Left kidney (tissue), 1 donor: ENCODE results near the gene BIK. TPM values are rescaled to one million over a fixed set of nuclear protein-coding genes. Genes with fewer than 3 reads are reported as not detected.

Experiments
- polyA plus RNA-seq: library from polyadenylated mRNA; unstranded; fragments of 120-200 nt; gene quantifications from one replicate; pipeline ENCODE4 v1.2.1, GENCODE V29; 2013; ENCODE audit not compliant: insufficient read length

Gene BIK
- polyA plus RNA-seq, 1 donor, result 0.78 TPM

Other genes with a start within 250 kb of the BIK start
- 65.3 TPM for gene PACSIN2, start 95.6 kb upstream of the BIK start, polyA plus RNA-seq
- 18.7 TPM for gene TTLL1, start 21.4 kb upstream of the BIK start, polyA plus RNA-seq
- gene MCAT, start 32.6 kb downstream of the BIK start, polyA plus RNA-seq, result 21.6 TPM
- 12.2 TPM for gene TSPO, start 40.8 kb downstream of the BIK start, polyA plus RNA-seq
- gene TTLL12, start 76.4 kb downstream of the BIK start, polyA plus RNA-seq, result 22.2 TPM
- gene SCUBE1, start 232.6 kb downstream of the BIK start, polyA plus RNA-seq, result 8.7 TPM